ENCODE measurements around the gene FMNL2.

Gene FMNL2

GRCh38 chr2:152562198-152562884, 227.4 kb downstream of the FMNL2 start:
- Histone ChIP-seq H3K9me3 (ENCODE audit: low read length) (no peaks in the 10 kb centered on the region; the same call in 1 of the 2 replicates), H3K4me2 (ENCODE audit: low read length) (no peak overlapping the region), H3K36me3 (ENCODE audit: insufficient read depth, low read length) (no peaks in the 10 kb centered on the region), H3K27me3 (ENCODE audit: insufficient read depth, low read length) (no peaks in the 10 kb centered on the region), H2AFZ (ENCODE audit: low read length) (no peak overlapping the region), H3K4me1 (ENCODE audit: insufficient read depth, low read length, severe bottlenecking) (no peaks in the 10 kb centered on the region), H3K79me2 (ENCODE audit: insufficient read depth, low read length) (no peaks in the 10 kb centered on the region), H3K9ac (ENCODE audit: low read length) (no peak overlapping the region), H3F3A (ENCODE audit: insufficient read depth, low read length) (no peaks in the 10 kb centered on the region), H4K20me1 (ENCODE audit: insufficient read depth, low read length) (no peaks in the 10 kb centered on the region), H3K9me2 (ENCODE audit: low read depth, low read length) (no peaks in the 10 kb centered on the region), H3K4me3 (ENCODE audit: low read depth, low read length, poor library complexity, severe bottlenecking) (no peak overlapping the region), H3K27ac (ENCODE audit: low read depth, low read length, poor library complexity, severe bottlenecking) (no peak overlapping the region)
- TF ChIP-seq EZH2 (IDR thresholded peaks at IDR 0.05; ENCODE audit: borderline replicate concordance, low read length) (no peak), CTCF (IDR thresholded peaks at IDR 0.05; ENCODE audit: low read length) (no peak)

DNA sequence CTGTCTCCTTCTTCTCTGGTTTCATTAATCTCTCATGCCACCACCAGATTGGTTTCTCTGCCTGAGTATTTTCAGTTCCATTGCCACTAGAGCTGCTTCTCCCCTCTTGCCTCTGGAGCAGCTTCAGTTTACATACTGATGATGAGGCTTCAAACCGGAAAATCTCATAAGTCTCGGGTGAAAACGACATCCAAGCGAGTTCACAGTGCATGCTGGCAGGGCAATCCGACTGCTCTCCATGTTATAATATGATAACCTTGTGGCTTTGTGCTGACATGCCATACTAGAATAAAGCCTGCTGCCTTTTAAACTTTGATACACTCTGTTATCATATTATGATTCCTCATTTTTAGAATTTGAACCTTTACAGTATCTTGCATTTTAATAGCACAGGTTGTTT, 228.8 kb downstream of the FMNL2 start:
- Histone ChIP-seq H3K27ac (ENCODE audit: low read depth, low read length, poor library complexity, severe bottlenecking) (no peak overlapping the region), H3K9ac (ENCODE audit: low read length) (no peak overlapping the region)

GRCh38 chr2:152564754-152565551, 230.0 kb downstream of the FMNL2 start:
- H3K9ac ChIP-seq (ENCODE audit: low read length), result no peak overlapping the region
- H3K4me1 ChIP-seq (ENCODE audit: insufficient read depth, low read length, severe bottlenecking), result no peaks in the 10 kb centered on the region
- H4K20me1 ChIP-seq (ENCODE audit: insufficient read depth, low read length), result no peaks in the 10 kb centered on the region
- no peaks in the 10 kb centered on the region for H3K36me3 ChIP-seq (ENCODE audit: insufficient read depth, low read length)
- no peak overlapping the region for H3K27ac ChIP-seq (ENCODE audit: low read depth, low read length, poor library complexity, severe bottlenecking)
- no peaks in the 10 kb centered on the region for H3K9me3 ChIP-seq (ENCODE audit: low read length)
- no peak overlapping the region for H2AFZ ChIP-seq (ENCODE audit: low read length)
- H3K4me2 ChIP-seq (ENCODE audit: low read length), result no peak overlapping the region
- H3F3A ChIP-seq (ENCODE audit: insufficient read depth, low read length), result no peaks in the 10 kb centered on the region
- TF ChIP-seq EZH2 (IDR thresholded peaks at IDR 0.05; ENCODE audit: borderline replicate concordance, low read length) (no peak), CTCF (IDR thresholded peaks at IDR 0.05; ENCODE audit: low read length) (no peak)
- H3K27me3 ChIP-seq (ENCODE audit: insufficient read depth, low read length), result no peaks in the 10 kb centered on the region
- H3K4me3 ChIP-seq (ENCODE audit: low read depth, low read length, poor library complexity, severe bottlenecking), result no peak overlapping the region
- H3K79me2 ChIP-seq (ENCODE audit: insufficient read depth, low read length), result no peaks in the 10 kb centered on the region
- no peaks in the 10 kb centered on the region for H3K9me2 ChIP-seq (ENCODE audit: low read depth, low read length)

More for the DNA sequence above, 228.8 kb downstream of the FMNL2 start:
- TF ChIP-seq EZH2 (IDR thresholded peaks at IDR 0.05; ENCODE audit: borderline replicate concordance, low read length) (no peak), CTCF (IDR thresholded peaks at IDR 0.05; ENCODE audit: low read length) (no peak)
- no peaks in the 10 kb centered on the region for H3F3A ChIP-seq (ENCODE audit: insufficient read depth, low read length)
- no peak overlapping the region for H2AFZ ChIP-seq (ENCODE audit: low read length)
- H3K9me3 ChIP-seq (ENCODE audit: low read length), result no peaks in the 10 kb centered on the region
- no peaks in the 10 kb centered on the region for H4K20me1 ChIP-seq (ENCODE audit: insufficient read depth, low read length)
- no peaks in the 10 kb centered on the region for H3K27me3 ChIP-seq (ENCODE audit: insufficient read depth, low read length)
- no peaks in the 10 kb centered on the region for H3K36me3 ChIP-seq (ENCODE audit: insufficient read depth, low read length)
- H3K4me1 ChIP-seq (ENCODE audit: insufficient read depth, low read length, severe bottlenecking), result no peaks in the 10 kb centered on the region
- H3K4me2 ChIP-seq (ENCODE audit: low read length), result no peak overlapping the region
- H3K79me2 ChIP-seq (ENCODE audit: insufficient read depth, low read length), result no peaks in the 10 kb centered on the region
- no peaks in the 10 kb centered on the region for H3K9me2 ChIP-seq (ENCODE audit: low read depth, low read length)
- no peak overlapping the region for H3K4me3 ChIP-seq (ENCODE audit: low read depth, low read length, poor library complexity, severe bottlenecking)
